Superior temporal gyrus (tissue), 1 donor: ENCODE results near the gene TLR10.
A peak's percentile ranks its signal among the peaks of the same experiment; 100 is the strongest.
"Not testable (repeated sequence)": the region's sequence is repeated elsewhere in the genome, so short reads cannot be mapped to it uniquely, and the experiment has no call there.

ENCODE experiments used
- DNase-seq: peaks from one replicate; pipeline ENCODE4 v3.0.0-alpha.2; 2016; ENCODE audit errors: extremely low spot score

TLR10 gene, protein sequence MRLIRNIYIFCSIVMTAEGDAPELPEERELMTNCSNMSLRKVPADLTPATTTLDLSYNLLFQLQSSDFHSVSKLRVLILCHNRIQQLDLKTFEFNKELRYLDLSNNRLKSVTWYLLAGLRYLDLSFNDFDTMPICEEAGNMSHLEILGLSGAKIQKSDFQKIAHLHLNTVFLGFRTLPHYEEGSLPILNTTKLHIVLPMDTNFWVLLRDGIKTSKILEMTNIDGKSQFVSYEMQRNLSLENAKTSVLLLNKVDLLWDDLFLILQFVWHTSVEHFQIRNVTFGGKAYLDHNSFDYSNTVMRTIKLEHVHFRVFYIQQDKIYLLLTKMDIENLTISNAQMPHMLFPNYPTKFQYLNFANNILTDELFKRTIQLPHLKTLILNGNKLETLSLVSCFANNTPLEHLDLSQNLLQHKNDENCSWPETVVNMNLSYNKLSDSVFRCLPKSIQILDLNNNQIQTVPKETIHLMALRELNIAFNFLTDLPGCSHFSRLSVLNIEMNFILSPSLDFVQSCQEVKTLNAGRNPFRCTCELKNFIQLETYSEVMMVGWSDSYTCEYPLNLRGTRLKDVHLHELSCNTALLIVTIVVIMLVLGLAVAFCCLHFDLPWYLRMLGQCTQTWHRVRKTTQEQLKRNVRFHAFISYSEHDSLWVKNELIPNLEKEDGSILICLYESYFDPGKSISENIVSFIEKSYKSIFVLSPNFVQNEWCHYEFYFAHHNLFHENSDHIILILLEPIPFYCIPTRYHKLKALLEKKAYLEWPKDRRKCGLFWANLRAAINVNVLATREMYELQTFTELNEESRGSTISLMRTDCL

DNA sequence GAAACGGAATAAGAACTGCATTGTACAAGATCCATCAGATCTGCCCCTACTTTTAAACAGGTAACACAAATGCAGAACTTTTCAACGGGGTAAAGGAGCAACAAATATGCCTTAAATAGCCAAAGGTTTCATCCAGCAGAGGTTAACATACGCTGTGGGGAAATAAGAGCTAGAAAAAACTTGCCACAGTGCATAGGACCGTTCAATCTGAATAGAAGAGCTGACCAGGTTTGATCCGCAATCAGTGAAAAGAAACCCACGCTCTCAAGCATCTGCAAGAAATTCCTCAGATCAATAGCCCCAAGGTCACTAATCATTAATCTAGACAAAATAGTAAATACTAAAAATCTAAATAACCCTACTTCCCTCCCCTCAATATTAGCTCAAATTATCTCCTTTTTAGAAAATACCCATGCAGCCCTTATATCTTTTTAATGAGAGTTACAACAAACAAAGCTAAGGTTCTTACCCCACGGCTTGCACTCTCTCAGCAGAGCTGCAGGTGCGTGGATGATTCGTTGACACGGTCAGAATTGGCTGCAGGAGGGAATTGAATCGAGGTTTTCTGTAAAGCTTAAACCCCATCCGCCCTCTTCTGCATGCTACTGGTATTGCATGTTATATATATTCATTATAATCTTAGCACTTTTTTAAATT, at the start of gene TLR10:
Gene TLR10, minus strand, starts transcription at position 539 of the 657 bp plus-strand sequence. CDS start 7,400 bp downstream, outside the sequence.
- peak; percentile 76 for DNase-seq

DNA sequence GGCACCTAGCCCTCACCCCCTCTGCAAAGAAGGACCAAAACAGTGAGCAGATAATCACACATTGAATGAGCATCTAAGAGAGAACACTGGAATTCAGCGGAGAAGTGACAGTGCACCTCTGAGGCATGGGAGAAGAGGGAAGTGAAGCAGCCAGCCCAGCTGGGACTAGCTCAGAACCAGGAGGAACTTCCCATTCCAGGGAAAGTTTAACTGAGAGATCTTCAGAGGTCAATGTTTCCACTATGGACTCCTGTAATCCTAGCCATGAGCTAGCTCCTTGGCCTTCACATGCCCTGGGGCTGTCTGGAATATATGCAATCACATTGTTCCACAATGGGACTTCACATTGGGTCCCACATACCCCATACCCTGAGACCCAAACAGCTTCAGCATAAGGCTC, 49.4 kb upstream of the TLR10 start:
- no peak for DNase-seq

DNA sequence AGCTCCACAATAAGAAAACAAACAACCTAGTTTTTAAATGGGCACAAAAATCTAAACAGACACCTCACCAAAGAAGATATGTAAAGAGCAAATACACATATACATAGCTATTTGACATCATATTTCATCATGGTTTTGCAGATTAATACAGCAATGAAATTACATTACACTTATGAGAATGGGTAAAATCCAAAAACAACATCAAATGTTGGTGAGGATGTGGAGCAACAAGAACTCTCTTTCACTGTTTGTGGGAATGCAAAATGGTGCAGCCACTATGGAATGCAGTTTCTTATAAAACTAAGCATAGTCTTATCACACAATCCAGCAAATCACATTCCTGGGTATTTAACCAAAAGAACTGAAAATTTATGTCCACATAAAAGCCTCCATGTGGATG, 48.9 kb upstream of the TLR10 start:
- DNase-seq = no peak

DNA sequence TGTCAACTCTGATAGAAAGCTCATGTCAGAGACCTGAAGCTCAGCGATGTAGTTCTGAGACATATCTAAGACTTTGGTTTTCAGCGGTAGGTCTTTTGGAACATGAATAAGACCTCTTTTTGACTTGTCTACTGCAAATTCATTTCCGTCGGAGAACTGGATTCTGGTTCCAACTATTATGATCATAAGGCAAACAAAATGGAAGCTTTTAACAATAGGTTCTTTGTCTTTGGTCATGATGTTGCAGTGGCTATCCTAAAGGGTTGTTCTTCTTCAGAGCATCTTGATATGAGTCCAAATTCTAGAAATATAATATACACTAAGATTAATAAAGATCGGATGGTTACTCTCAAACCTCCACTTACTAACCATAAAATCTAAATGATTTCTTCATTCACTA, 46.4 kb upstream of the TLR10 start:
- no peak for DNase-seq

DNA sequence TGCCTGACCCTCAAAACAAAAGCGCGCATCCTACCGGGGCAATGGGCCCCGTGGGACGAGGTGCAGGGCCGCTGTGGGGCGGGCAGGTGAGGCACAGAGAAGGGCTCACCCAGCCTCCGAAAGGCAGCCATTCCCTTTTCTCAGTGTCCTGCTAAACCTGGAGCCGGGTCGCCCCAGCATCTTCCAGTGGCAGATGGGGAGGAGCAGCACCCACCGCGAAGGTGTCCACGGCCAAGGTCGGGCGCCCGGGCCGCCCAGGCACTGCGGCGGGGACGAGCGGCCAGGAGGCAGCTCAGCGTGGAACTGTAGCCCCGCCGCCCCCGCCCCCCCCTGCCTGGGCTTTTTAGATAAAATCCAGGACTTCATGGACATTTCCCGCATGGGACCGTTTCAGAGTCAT, 41.0 kb upstream of the TLR10 start:
- no peak for DNase-seq

DNA sequence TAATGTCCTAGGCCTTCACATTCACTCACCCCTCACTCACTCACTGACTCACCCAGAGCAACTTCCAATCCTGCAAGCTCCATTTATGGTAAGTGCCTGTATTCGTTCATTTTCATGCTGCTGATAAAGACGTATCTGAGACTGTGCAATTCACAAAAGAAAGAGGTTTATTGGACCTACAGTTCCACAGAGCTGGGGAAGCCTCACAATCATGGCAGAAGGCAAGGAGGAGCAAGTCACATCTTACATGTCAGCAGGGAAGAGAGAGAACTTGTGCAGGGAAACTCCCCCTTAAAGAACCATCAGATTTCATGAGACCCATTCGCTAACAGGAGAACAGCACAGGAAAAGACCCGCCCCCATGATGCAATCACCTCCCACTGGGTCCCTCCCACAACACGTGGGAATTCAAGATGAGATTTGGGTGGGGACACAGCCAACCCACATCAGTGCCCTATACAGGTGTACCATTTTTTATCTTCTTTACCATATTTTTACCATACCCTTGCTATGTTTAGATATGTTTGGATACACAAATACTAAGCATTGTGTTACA, 40.0 kb upstream of the TLR10 start:
- DNase-seq = no peak

DNA sequence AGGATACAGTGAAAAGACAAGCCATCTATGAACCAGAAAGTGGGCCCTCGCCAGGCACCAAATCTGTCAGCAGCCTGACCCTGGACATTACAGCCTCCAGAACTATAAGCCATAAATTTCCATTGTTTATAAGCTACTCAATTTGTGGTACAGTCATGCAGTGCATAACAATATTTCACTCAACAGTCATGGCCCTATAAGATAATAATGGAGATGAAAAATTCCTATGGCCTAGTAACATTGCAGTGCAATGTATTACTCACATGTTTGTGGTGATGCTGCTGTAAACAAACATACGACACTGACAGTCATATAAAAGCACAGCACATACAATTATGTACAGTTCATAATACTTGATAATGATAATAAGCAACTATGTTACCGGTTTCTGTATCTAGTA, 38.9 kb upstream of the TLR10 start:
- no peak for DNase-seq

DNA sequence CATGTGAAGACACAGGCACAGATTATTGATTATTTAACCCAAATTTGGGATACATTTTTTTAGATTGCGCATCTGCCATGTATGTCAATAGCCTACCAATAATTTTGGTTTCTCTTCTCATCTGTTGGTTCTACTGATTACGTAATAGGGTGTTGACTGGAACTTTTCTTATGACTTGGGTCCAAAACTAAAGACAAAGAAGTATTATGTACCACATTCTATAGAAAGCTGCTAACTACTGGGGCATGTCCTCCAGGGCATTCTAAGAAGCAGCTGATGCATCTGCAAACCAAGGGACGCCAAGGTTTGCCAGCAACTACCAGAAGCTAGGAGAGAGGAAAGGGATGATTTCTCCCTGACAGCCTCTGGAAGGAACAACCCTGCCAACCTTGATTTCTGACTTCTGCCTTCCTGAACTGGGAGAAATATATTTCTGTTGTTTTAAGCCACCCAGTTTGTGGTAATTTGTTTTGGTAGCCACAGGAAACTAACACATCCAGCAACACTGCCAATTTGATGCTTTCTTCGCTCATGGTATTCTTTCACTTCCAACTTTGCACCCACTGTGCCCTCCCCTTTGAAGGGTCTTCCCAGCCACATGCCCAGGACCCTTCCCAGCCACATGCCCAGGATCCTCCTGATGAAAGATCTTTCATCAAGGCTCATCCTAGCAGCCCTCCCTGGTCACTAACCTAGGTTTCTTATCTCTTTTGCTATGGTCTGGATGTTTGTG, 37.7 kb upstream of the TLR10 start:
- DNase-seq = no peak

DNA sequence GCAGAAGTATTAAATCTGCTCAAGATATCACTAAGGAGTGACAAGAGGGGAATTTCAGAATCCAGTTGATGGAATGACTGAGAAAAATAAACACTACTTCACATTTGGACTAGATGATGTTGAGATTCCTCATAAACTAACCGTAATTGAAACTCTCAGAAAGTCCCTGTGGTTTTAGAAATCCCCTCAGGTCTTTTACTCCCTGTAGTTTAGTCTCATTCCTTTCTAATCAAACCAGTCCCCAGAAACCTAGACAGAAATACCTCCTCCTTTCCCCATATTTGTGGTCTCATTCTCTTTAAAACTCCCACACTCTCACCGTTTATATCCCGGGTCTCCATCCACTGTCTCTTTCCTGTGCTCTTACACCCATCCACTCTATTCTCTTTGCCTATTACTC, 36.8 kb upstream of the TLR10 start:
- no peak for DNase-seq

DNA sequence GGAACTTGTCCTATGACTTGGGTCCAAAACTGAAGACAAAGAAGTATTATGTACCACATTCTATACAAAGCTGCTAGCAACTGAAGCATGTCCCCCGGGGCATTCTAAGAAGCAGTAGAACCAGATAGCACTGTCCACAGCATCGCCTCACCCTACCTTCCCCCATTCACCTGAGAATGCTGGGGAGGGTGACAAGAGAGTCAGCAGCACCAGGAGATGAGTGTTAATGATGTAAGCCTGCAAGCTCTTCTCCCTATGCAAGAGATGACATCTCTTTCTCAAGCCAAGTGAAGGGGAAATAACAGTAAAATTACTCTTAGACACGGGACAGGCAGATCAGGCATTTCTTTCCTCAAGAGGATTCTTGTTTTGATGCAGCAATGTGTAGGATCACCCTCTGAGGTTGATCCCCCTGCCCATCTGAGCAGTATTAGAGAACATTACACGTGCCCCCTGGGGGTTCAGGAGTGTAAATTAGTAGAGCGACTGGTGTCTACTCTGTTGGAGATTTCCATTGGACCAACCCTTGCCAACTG, 35.7 kb upstream of the TLR10 start:
- no peak for DNase-seq

DNA sequence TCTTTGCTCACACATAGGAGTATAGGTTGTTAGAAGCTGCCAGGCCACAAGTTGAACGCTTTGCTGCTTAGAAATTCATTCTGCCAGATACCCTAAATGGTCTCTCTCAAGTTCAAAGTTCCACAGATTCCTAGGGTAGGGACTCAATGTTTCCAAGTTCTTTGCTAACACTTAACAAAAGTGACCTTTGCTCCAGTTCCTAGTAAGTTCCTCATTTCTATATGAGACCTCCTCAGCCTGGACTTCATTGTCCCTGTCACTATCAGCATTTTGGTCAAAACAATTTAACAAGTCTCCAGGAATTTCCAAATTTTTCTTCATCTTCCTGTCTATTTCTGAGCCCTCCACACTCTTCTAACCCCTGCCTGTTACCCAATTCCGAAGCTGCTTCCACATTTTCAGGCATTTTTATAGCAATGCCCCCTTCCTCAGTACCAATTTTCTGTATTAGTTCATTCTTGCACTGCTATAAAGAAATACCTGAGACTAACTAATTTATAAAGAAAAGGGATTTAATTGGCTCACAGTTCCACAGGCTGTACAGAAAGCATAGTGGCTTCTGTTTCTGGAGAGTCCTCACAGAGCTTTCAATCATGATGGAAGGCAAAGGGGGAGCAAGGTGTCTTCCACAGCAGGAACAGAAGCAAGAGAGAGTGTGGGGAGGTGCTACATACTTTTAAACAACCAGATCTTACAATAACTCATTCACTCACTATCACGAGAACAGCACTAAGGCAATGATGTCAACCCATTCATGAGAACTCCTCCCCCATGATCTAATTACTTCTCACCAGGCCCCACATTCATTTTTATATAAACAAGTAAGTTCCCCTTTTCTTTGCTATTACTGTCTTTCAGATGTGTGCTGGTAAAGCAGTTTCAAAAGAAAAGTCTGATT, 33.3 kb upstream of the TLR10 start:
- DNase-seq = peak; percentile 52

DNA sequence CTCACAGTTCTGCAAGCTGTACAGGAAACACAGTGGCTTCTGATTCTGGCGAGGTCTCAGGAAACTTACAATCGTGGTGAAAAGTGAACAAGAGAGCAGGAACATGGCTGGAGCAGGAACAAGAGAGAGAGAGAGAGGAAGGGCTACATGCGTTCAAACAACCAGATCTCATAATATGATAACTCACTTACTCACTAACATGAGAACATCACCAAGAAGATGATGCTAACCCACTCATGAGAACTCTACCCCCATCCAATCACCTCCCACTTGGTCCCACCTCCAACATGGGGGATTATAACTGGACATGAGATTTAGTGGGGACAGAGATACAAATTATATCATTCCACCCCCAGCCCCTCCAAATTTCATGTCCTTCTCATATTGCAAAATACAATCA, 31.6 kb upstream of the TLR10 start:
- no peak for DNase-seq

DNA sequence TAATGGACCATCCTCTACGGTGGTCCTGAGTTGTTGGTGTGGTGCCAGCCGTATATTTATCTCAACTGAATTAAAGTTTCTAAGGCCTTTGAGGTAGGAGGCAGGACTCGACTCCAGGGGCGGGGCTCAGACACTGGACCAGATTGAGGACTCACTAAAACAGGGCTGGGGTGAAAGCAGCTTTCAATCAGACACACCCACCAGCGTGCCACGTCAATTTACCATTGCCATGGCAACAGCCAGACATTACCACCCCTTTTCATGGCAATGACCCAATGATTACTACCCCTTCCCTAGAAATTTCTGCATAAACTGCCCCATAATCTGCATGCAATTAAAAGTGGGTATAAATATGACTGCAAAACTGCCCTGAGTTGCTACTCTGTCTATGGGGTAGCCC, 28.5 kb upstream of the TLR10 start:
- no peak for DNase-seq

DNA sequence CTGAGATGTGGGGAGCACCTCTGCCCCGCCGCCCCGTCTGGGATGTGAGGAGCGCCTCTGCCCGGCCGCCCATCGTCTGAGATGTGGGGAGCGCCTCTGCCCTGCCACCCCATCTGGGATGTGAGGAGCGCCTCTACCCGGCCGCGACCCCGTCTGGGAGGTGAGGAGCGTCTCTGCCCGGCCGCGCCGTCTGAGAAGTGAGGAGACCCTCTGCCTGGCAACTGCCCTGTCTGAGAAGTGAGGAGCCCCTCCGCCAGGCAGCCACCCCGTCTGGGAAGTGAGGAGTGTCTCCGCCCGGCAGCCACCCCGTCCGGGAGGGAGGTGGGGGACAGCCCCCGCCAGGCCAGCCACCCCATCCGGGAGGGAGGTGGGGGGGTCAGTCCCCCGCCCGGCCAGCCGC, 24.7 kb upstream of the TLR10 start:
- not testable (repeated sequence) for DNase-seq

DNA sequence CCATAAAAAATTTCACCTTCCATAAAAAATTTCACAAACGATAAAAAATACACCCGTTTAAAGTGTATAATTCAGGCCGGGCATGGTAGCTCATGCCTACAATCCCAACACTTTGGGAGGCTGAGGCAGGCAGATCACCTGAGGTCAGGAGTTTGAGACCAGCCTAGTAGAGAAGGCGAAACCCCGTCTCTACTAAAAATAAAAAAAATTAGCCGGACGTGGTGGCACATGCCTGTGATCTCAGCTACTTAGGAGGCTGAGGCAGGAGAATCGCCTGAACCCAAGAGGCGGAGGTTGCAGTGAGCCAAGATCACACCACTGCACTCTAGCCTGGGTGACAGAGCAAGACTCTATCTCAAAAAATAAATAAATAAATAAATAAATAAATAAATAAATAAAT, 23.5 kb upstream of the TLR10 start:
- not testable (repeated sequence) for DNase-seq

DNA sequence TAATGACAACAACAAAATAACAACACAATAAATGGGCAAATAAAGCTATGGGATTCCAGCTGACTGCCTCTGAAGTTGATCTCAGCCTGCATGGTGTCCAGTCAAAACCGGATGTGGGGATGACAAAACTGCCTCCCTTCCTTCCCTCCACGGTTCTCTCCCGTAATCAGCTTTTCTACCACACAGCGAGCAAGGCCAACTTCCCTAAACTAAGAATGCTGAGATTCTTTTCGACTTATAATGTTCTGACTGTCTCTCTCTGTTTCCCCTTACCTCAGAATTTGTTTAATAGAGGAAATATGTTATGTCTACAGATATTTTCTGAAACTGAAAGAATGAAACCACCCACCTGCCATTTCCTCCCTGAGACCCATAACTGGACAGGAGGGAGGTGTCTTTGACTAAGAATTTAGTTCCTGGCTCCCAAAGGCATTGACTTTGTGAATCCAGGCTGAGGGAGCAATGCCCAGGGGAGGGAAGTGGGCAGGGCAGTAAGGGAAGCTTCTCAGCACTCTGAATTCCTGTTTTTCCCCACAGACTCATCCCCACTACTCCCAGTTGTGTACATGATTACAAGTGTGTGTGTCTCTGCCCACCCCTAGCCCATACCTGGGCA, 22.8 kb upstream of the TLR10 start:
- DNase-seq = peak; percentile 40

DNA sequence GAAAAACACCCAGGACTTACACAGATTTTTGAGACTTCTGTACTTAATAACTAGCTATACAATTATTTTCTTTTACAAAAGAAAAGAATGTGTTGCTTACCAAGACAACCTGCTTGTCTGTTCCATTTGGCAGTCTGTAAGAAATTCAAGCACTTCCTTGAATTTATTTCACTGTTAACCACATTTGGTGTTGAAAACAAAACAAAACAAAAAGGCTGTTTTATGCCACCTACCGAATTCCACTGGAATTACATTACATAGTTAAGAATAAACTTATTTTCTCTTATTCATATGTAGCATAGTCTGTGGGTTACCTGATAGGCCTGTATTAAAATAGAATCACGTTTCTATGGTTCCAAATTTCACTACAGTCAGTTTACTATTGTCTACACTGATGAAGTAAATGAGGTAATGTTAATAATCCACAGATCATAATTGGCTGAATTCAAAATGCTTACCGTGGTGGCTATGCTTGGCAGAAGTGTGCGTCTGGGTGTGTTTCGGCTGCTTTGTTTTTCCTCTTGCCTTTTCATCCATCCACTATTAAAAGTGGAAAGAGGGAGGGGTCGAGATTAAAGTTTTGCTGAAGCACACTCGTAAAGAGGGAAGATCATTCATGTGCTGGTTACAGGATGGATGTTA, 22.0 kb upstream of the TLR10 start, which contains the start of gene TLR1:
Gene TLR1, minus strand, starts transcription at position 138 of the 642 bp plus-strand sequence. CDS start 5,960 bp downstream, outside the sequence.
- DNase-seq = peak; percentile 88

DNA sequence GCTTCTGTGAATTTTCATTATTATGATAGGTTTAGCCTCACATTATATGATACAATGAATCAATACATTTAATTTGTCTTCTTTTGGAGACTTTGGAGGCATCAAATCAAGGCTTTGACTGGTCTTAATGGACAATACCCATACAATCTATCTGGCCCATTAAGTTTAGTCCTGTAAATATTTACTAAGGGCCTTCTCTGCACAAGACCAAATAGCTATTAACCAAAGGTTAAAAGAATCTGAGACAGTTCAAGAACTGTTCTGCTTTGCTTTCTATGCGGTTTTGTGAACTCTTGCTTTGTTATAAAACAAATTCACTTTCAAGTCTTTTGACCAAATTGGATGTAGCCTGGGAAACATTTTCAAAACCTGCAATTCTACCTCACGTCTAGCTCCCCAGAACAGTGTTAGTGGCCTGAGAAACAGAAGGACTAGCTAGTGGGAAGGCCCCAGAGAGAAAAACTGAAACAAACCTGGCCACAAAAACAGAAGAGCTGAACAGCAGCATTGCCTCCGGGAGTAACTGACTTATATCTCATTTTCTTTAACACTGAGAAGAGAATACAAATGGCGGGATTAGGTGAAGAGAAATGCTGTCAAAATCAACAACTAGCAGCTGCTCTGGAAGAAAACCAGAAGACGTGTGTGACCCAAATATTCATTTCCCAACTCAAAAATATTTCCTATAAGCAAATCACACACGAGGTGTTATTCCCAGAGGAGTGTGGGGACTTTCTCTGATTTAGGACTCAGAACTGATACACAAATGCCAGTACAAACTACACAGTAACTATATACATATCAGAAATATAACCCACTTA, 21.3 kb upstream of the TLR10 start:
- DNase-seq = peak; percentile 63
